Pancreas (tissue), 10 donors: Measurements from ENCODE around the gene GPC3. TPM values are rescaled to one million over a fixed set of nuclear protein-coding genes. Genes with fewer than 3 reads are reported as not detected.
A peak's percentile ranks its signal among the peaks of the same experiment; 100 is the strongest.

Experiments used
- ATAC-seq, 4 donors: fragments of 200-7000 bp; cut with Tn5 transposase; one replicate each; pipeline versions ENCODE4 v1.8.0 to v1.9.1; 2020; ENCODE audit warnings: mild to moderate bottlenecking in 4 of 4, moderate library complexity in 4 of 4
- DNase-seq, 6 donors: peaks; one replicate each; pipeline ENCODE4 v3.0.0-alpha.2; 2020
- FAIRE-seq: peaks from 2 replicates; lab custom pipeline; 2012; peaks lifted over from hg19 to GRCh38; lab: Jason Lieb, UNC
- H3K27ac ChIP-seq, 4 donors: fragments of 200-600 bp; sonication (generic); 1 replicate in 3 of 4; 2 replicates in 1 of 4; pipeline versions ENCODE4 v1.5.0 to v1.8.0; 2020
- H3K27me3 ChIP-seq, 4 donors: fragments of 200-600 bp; one replicate each; pipeline ENCODE4 v1.8.0; 2021
- H3K36me3 ChIP-seq, 3 donors: fragments of 200-600 bp; sonication (generic) in 1 of 3; one replicate each; pipeline versions ENCODE4 v1.5.0 to v1.8.0; 2020 to 2021
- H3K4me1 ChIP-seq, 3 donors: fragments of 200-600 bp; one replicate each; pipeline ENCODE4 v1.8.0; 2021
- H3K4me3 ChIP-seq, 4 donors: fragments of 200-600 bp; sonication (generic) in 2 of 4; one replicate each; pipeline versions ENCODE4 v1.5.0 to v1.8.0; 2020 to 2021
- H3K9me3 ChIP-seq, 4 donors: fragments of 200-600 bp; one replicate each; pipeline ENCODE4 v1.8.0; 2021
- CTCF ChIP-seq, 4 donors: fragments of 200-600 bp; sonication (generic) in 3 of 4; IDR thresholded peaks; one replicate each; pipeline versions ENCODE4 v1.5.0 to v1.8.0; 2021; ENCODE audit warnings: antibody characterized with exemption in 4 of 4
- WGBS, 2 donors: extraction: QIAGEN DNeasy Blood & Tissue Kit; methylation state at CpG; one replicate each; pipeline ENCODE4 v1.1.7; 2013; 5-methylcytosine and 5-hydroxymethylcytosine counted together
- intact Hi-C, 3 donors: fragments of 100-400 bp; cut with DNase I; formaldehyde crosslinking; loops; one replicate each; pipeline versions ENCODE4 v1.11.1 to v1.14.2; 2022
- polyA plus RNA-seq, 2 donors: library from polyadenylated mRNA; stranded (reverse); fragments of 200-250 nt; gene quantifications; one replicate each; pipeline ENCODE4 v1.2.3, GENCODE V29; 2013
- total RNA-seq, 6 donors: library from RNA; stranded (reverse); fragmentation: NEBNext Ultra II Directional in 4 of 6; extraction: Animal tissue kit (Norgen Biotek cat#: 25700) in 4 of 6; gene quantifications; one replicate each; pipeline versions ENCODE4 v1.2.1 to v1.2.4, GENCODE V29; 2021 to 2023
- donor health status: healthy with polysubstance abuse.
- donor health status: DM: no; HTN: no; CAD: no; lungs with moderate emphysema.
- donor health status: DM: no; HTN: no; CAD: no.
- donor health status: control.
- donor health status: control.
- donor health status: Bipolar disorder and iron deficiency.
- donor health status: DM: yes; HTN: yes; CAD: no.
- donor health status: DM: no; HTN: no; CAD: no.
- donor health status: DM: no; HTN: no; CAD: no.
- donor health status: DM: yes; HTN: yes; CAD: no.

GPC3 gene
- total RNA-seq (10 to 100 TPM in 2 of 6 donors, 1 to 10 TPM in 4; 1.7 to 18.6 (median 5.5) TPM), polyA plus RNA-seq (1 to 10 TPM in 1 of 2 donors, under 1 TPM in 1; 0.95 to 2.9 TPM)

GRCh38 chrX:133985164-133985966 is at the start of gene GPC3:
TSS of gene GPC3 (minus strand) at chrX:133985594.
- Histone ChIP-seq H3K9me3 (no peaks in the 10 kb centered on the region), H3K27ac (no peak within 1 kb of the TSS), H3K4me3 (peak within 1 kb of the TSS in 3 of 4 donors; percentile 21 to 39 (median 35)), H3K36me3 (no peaks in the 10 kb centered on the region), H3K27me3 (peaks cover 0 to 7% (median 0%) of the 10 kb centered on the region in 4 donors), H3K4me1 (no peaks in the 10 kb centered on the region)
- 1 to 43% methylated on average over 83 to 90 of the region's 90 CpGs for WGBS, 2 donors
- FAIRE-seq, result no peak
- intact Hi-C loops, result no loop called here
- ATAC-seq, result peak; percentile 90 to 94 (median 92)
- TF ChIP-seq CTCF (IDR thresholded peaks at IDR 0.05), result no peak
- DNase-seq, result peak; percentile 22 to 79 (median 50)

- Histone ChIP-seq H3K4me1 (no peaks in the 10 kb centered on the region), H3K4me3 (no peak overlapping the region), H3K36me3 (no peaks in the 10 kb centered on the region), H3K9me3 (no peaks in the 10 kb centered on the region), H3K27ac (no peak overlapping the region), H3K27me3 (peaks cover 0 to 9% (median 0%) of the 10 kb centered on the region in 4 donors)
- intact Hi-C loops, result no loop called here
- ATAC-seq, result no peak
- FAIRE-seq, result no peak
- DNase-seq, result no peak
- TF ChIP-seq CTCF (IDR thresholded peaks at IDR 0.05), result no peak
Observed at GRCh38 chrX:134032441-134032840, 47.0 kb upstream of the GPC3 start.

- H3K27me3 ChIP-seq, result peaks cover 0 to 4% (median 0%) of the 10 kb centered on the region in 4 donors
- H3K36me3 ChIP-seq, result no peaks in the 10 kb centered on the region
- no peaks in the 10 kb centered on the region for H3K9me3 ChIP-seq
- peak; percentile 89 for FAIRE-seq
- no peaks in the 10 kb centered on the region for H3K4me1 ChIP-seq
- peak in 4 of 6 donors; percentile 16 to 64 (median 40) for DNase-seq
- no peak overlapping the region for H3K27ac ChIP-seq
- ATAC-seq, result peak; percentile 60 to 98 (median 92)
- H3K4me3 ChIP-seq, result no peak overlapping the region
- 13 to 27% methylated on average over 15 of the region's 15 CpGs for WGBS, 2 donors
- TF ChIP-seq CTCF (IDR thresholded peaks at IDR 0.05), result peak in 3 of 4 donors; percentile 21 to 47 (median 44)
- intact Hi-C loops, result no loop called here
Observed at GRCh38 chrX:134026565-134027311, 41.3 kb upstream of the GPC3 start.

GRCh38 chrX:134025986-134026545 is 40.7 kb upstream of the GPC3 start:
- no peak for TF ChIP-seq CTCF (IDR thresholded peaks at IDR 0.05)

More at GRCh38 chrX:134025986-134026545, 40.7 kb upstream of the GPC3 start:
- intact Hi-C loops, result no loop called here
- ATAC-seq (no peak), DNase-seq (no peak), FAIRE-seq (no peak)
- Histone ChIP-seq H3K9me3 (no peaks in the 10 kb centered on the region), H3K27me3 (peaks cover 0 to 4% (median 0%) of the 10 kb centered on the region in 4 donors), H3K27ac (no peak overlapping the region), H3K4me1 (no peaks in the 10 kb centered on the region), H3K36me3 (no peaks in the 10 kb centered on the region), H3K4me3 (no peak overlapping the region)
- 45 to 61% methylated on average over 5 of the region's 5 CpGs for WGBS, 2 donors
